WTC11 (cell line): ENCODE measurements around the gene ISG15. TPM values are rescaled to one million over a fixed set of nuclear protein-coding genes. Genes with fewer than 3 reads are reported as not detected.

Experiments used
- ATAC-seq: fragments of 200-7000 bp; cut with Tn5 transposase; 2 replicates; pipeline ENCODE4 v1.10.0; 2021; ENCODE audit warnings: mild to moderate bottlenecking, moderate library complexity
- CTCF ChIA-PET: fragments of 300-600 bp; sonication (Branson Sonifier 250); formaldehyde crosslinking; loops from one replicate; lab custom pipeline; 2021; ENCODE audit warnings: antibody characterized with exemption; lab: Charles Lee
- POLR2A ChIA-PET: fragments of 350-600 bp; sonication (Branson Sonifier 250); formaldehyde crosslinking; loops from one replicate; lab custom pipeline; 2021; ENCODE audit warnings: antibody characterized with exemption; lab: Charles Lee
- DNase-seq: peaks from one replicate; pipeline ENCODE4 v3.0.0; 2021; ENCODE audit warnings: low spot score
- H3K27ac Mint-ChIP-seq: 2 replicates; pipeline ENCODE4 v1.8.0; 2021; ENCODE audit warnings: mixed read lengths
- H3K27me3 Mint-ChIP-seq: 2 replicates; pipeline ENCODE4 v1.8.0; 2021; ENCODE audit warnings: low read depth, mild to moderate bottlenecking, moderate library complexity, mixed read lengths
- H3K36me3 Mint-ChIP-seq: 2 replicates; pipeline ENCODE4 v1.8.0; 2021; ENCODE audit warnings: mixed read lengths
- H3K4me1 Mint-ChIP-seq: 2 replicates; pipeline ENCODE4 v1.8.0; 2022; ENCODE audit warnings: mixed read lengths
- H3K4me3 Mint-ChIP-seq: 2 replicates; pipeline ENCODE4 v1.8.0; 2021; ENCODE audit warnings: mild to moderate bottlenecking, moderate library complexity, mixed read lengths
- H3K9me3 Mint-ChIP-seq: 2 replicates; pipeline ENCODE4 v1.8.0; 2021; ENCODE audit warnings: mixed read lengths
- AFF4 ChIP-seq: sonication (generic); formaldehyde crosslinking; IDR thresholded peaks from 2 replicates; pipeline ENCODE4 v1.8.1; 2023; ENCODE audit warnings: mild to moderate bottlenecking, missing genetic modification reagents, borderline replicate concordance
- ARID4B ChIP-seq: sonication (generic); formaldehyde crosslinking; IDR thresholded peaks from 2 replicates; pipeline ENCODE4 v1.8.0; 2023; ENCODE audit warnings: missing genetic modification reagents, mild to moderate bottlenecking, borderline replicate concordance
- E2F4 ChIP-seq: sonication (generic); formaldehyde crosslinking; IDR thresholded peaks from 2 replicates; pipeline ENCODE4 v1.8.1; 2022; ENCODE audit warnings: low read depth, mild to moderate bottlenecking, moderate library complexity, missing genetic modification reagents, borderline replicate concordance
- ESRRA ChIP-seq: sonication (generic); formaldehyde crosslinking; IDR thresholded peaks from 2 replicates; pipeline ENCODE4 v1.8.1; 2022; ENCODE audit warnings: mild to moderate bottlenecking, missing genetic modification reagents, borderline replicate concordance
- NFATC4 ChIP-seq: fragments of 250-450 bp; sonication (Bioruptor Pico); IDR thresholded peaks from 2 replicates; pipeline ENCODE4 v1.9.0; 2021; ENCODE audit warnings: mild to moderate bottlenecking
- OVOL2 ChIP-seq: fragments of 250-450 bp; sonication (Bioruptor Pico); IDR thresholded peaks from 2 replicates; pipeline ENCODE4 v1.9.0; 2021; ENCODE audit warnings: mild to moderate bottlenecking, borderline replicate concordance
- PRRX2 ChIP-seq: fragments of 250-450 bp; sonication (Bioruptor Pico); IDR thresholded peaks from 2 replicates; pipeline ENCODE4 v1.8.0; 2021; ENCODE audit warnings: mild to moderate bottlenecking
- RELA ChIP-seq: sonication (generic); formaldehyde crosslinking; IDR thresholded peaks from 2 replicates; pipeline ENCODE4 v1.8.1; 2022; ENCODE audit warnings: missing genetic modification reagents, mild to moderate bottlenecking, borderline replicate concordance
- STAT6 ChIP-seq: sonication (generic); formaldehyde crosslinking; conservative IDR thresholded peaks from 2 replicates; pipeline ENCODE4 v1.8.1; 2023; ENCODE audit warnings: mild to moderate bottlenecking, low read depth, missing genetic modification reagents, moderate library complexity
- TEAD4 ChIP-seq: sonication (generic); formaldehyde crosslinking; IDR thresholded peaks from 2 replicates; pipeline ENCODE4 v1.8.0; 2022; ENCODE audit warnings: mild to moderate bottlenecking, missing genetic modification reagents
- TP53 ChIP-seq: sonication (generic); formaldehyde crosslinking; IDR thresholded peaks from 2 replicates; pipeline ENCODE4 v1.8.1; 2023; ENCODE audit warnings: mild to moderate bottlenecking, missing genetic modification reagents
- ZBTB21 ChIP-seq: sonication (generic); formaldehyde crosslinking; IDR thresholded peaks from 2 replicates; pipeline ENCODE4 v1.8.1; 2023; ENCODE audit warnings: mild to moderate bottlenecking, missing genetic modification reagents, borderline replicate concordance
- ZNF281 ChIP-seq: sonication (generic); formaldehyde crosslinking; IDR thresholded peaks from 2 replicates; pipeline ENCODE4 v1.8.0; 2023; ENCODE audit warnings: mild to moderate bottlenecking, missing genetic modification reagents
- ZNF317 ChIP-seq: sonication (generic); formaldehyde crosslinking; IDR thresholded peaks from 2 replicates; pipeline ENCODE4 v1.8.1; 2023; ENCODE audit warnings: low read depth, mild to moderate bottlenecking, moderate library complexity, missing genetic modification reagents, borderline replicate concordance
- ZNF423 ChIP-seq: fragments of 250-450 bp; sonication (Bioruptor Pico); IDR thresholded peaks from 2 replicates; pipeline ENCODE4 v2.1.2; 2022; ENCODE audit warnings: mild to moderate bottlenecking, moderate library complexity
- ZNF671 ChIP-seq: fragments of 250-450 bp; sonication (Bioruptor Pico); IDR thresholded peaks from 2 replicates; pipeline ENCODE4 v1.8.0; 2021; ENCODE audit warnings: mild to moderate bottlenecking
- ZSCAN18 ChIP-seq: fragments of 250-450 bp; sonication (Bioruptor Pico); IDR thresholded peaks from 2 replicates; pipeline ENCODE4 v2.1.2; 2022; ENCODE audit warnings: mild to moderate bottlenecking, moderate library complexity
- total RNA-seq: library from RNA; stranded (reverse); gene quantifications from 3 replicates; pipeline ENCODE4 v1.2.3, GENCODE V29; 2021

The ISG15 gene
- total RNA-seq, 1 experiment from 2014 or later = 29.5 TPM

- no peak for TF ChIP-seq RELA (CRISPR knock-in tag)
- TF ChIP-seq TP53 (CRISPR knock-in tag) = no peak
- no peak for TF ChIP-seq ZNF317 (CRISPR knock-in tag)
- no peak for TF ChIP-seq AFF4 (CRISPR knock-in tag)
- no peak for TF ChIP-seq ESRRA (CRISPR knock-in tag)
- TF ChIP-seq NFATC4 (CRISPR knock-in tag) = no peak
- TF ChIP-seq PRRX2 (CRISPR knock-in tag) = no peak
- TF ChIP-seq ZBTB21 (CRISPR knock-in tag) = no peak
- TF ChIP-seq TEAD4 (CRISPR knock-in tag) = no peak
- TF ChIP-seq ZNF423 (CRISPR knock-in tag) = no peak
Measured at GRCh38 chr1:980137-980571, 33.1 kb upstream of the ISG15 start (continued).

GRCh38 chr1:980602-981395, 32.5 kb upstream of the ISG15 start:
- POLR2A ChIA-PET = no interaction called here
- DNase-seq (no peak), ATAC-seq (no peak)
- peaks cover 2% of the 10 kb centered on the region for H3K4me1 Mint-ChIP-seq
- H3K27me3 Mint-ChIP-seq = peaks cover 35% of the 10 kb centered on the region
- peaks cover 3% of the 10 kb centered on the region; the same call in 1 of the 2 replicates for H3K36me3 Mint-ChIP-seq
- CTCF ChIA-PET = interaction anchor here (1.0 to 6.3 kb wide), 7 partner anchors 14 to 83 kb away, joined by 3 to 47 read pairs (median 4); partner anchors contain the start of genes HES4 and PLEKHN1
- H3K27ac Mint-ChIP-seq = no peak overlapping the region
- no peak overlapping the region for H3K4me3 Mint-ChIP-seq
- peaks cover 3% of the 10 kb centered on the region for H3K9me3 Mint-ChIP-seq
- TF ChIP-seq ESRRA (CRISPR knock-in tag) (no peak), STAT6 (no peak), RELA (CRISPR knock-in tag) (no peak), ZNF281 (CRISPR knock-in tag) (no peak), ZNF671 (CRISPR knock-in tag) (no peak), ARID4B (CRISPR knock-in tag) (no peak), E2F4 (CRISPR knock-in tag) (no peak), ZSCAN18 (CRISPR knock-in tag) (no peak), OVOL2 (CRISPR knock-in tag) (no peak), TEAD4 (CRISPR knock-in tag) (no peak)
